GM12873 (cell line): ENCODE measurements around the gene SLC10A3.

ENCODE experiments used
- TF ChIP-seq, protein P1 (sequence below): IDR thresholded peaks from 2 replicates; pipeline ENCODE4 v1.5.1; 2012; ENCODE audit warnings: low read depth, mild to moderate bottlenecking, moderate library complexity, low read length, control low read depth; ENCODE audit not compliant: insufficient read depth; ENCODE audit errors: missing control alignments

Gene SLC10A3, protein sequence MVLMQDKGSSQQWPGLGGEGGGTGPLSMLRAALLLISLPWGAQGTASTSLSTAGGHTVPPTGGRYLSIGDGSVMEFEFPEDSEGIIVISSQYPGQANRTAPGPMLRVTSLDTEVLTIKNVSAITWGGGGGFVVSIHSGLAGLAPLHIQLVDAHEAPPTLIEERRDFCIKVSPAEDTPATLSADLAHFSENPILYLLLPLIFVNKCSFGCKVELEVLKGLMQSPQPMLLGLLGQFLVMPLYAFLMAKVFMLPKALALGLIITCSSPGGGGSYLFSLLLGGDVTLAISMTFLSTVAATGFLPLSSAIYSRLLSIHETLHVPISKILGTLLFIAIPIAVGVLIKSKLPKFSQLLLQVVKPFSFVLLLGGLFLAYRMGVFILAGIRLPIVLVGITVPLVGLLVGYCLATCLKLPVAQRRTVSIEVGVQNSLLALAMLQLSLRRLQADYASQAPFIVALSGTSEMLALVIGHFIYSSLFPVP

DNA sequence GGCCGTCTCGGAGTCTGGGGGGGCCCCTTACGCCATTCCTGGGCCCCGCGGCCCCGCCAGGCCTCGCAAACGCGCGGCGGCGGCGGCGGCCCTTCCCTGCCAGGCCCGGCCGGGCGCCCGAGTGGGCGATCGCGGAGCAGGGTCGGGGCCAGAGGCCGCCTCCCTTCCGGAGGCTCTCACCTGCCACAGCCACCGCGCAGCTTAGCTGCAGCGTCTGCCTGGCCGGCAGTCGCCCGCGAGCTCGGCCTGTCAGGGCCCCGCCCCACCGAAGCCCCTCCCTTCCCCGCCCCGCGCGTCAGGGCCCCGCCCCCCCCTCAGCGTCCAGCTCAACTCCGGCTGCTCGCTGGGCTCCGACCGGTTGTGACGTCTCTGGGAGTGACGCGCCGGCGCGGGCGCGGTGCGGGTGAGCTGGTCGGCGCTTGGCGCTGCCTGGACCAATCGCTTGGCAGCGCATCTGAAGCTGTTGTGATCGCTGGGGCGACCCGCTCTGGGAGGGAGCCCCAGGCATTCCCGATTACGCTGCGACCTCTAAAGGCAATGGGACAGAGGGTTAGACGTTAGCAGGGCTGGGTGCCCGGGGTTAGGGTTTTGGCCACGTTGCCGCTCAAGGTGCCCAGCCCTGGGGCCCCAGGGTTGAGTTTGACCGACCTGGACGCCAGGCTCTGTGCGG, at the start of gene SLC10A3:
Gene SLC10A3 (minus strand): TSS at position 216 of the 670 bp plus-strand sequence. CDS start 1,689 bp downstream, outside the sequence.
- TF ChIP-seq, protein P1, sequence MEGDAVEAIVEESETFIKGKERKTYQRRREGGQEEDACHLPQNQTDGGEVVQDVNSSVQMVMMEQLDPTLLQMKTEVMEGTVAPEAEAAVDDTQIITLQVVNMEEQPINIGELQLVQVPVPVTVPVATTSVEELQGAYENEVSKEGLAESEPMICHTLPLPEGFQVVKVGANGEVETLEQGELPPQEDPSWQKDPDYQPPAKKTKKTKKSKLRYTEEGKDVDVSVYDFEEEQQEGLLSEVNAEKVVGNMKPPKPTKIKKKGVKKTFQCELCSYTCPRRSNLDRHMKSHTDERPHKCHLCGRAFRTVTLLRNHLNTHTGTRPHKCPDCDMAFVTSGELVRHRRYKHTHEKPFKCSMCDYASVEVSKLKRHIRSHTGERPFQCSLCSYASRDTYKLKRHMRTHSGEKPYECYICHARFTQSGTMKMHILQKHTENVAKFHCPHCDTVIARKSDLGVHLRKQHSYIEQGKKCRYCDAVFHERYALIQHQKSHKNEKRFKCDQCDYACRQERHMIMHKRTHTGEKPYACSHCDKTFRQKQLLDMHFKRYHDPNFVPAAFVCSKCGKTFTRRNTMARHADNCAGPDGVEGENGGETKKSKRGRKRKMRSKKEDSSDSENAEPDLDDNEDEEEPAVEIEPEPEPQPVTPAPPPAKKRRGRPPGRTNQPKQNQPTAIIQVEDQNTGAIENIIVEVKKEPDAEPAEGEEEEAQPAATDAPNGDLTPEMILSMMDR, result no peak

DNA sequence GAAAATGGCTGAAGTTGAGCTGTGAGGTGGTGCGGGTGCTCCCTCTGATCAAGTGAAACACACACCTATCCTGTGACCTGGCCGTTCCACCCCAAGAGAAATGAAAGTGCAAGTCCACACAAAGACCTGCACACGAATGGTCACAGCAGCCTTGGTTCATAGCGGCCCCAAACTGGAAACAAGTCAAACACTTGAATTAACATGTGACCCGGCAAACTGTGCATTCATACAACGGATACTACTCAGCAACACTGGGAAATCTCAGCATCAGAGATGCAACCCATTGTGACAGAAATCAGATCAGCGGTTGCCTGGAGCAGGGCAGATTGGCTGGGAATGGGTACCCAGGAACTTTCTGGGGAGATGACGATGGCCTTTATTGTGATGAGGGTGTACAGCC, 48.6 kb upstream of the SLC10A3 start:
- TF ChIP-seq, protein P1, result no peak

DNA sequence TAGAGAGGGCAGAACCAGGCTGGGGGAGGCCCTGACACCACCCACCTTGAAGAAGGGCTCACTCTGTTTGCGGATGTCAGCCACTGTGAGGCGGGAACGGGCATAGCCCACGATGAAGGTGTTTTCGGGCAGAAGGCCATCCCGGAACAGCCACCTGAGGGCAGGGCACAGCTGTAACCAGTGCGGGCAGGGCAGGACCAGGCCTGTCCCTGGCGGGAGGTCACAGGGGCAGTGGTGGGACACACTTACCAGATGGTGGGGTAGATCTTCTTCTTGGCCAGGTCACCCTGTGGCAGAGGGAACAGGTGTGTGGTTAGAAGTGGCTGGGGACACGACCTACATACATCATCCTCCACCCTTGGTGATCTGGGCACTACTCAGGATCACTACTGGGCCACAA, 45.5 kb upstream of the SLC10A3 start:
- TF ChIP-seq, protein P1, result no peak

DNA sequence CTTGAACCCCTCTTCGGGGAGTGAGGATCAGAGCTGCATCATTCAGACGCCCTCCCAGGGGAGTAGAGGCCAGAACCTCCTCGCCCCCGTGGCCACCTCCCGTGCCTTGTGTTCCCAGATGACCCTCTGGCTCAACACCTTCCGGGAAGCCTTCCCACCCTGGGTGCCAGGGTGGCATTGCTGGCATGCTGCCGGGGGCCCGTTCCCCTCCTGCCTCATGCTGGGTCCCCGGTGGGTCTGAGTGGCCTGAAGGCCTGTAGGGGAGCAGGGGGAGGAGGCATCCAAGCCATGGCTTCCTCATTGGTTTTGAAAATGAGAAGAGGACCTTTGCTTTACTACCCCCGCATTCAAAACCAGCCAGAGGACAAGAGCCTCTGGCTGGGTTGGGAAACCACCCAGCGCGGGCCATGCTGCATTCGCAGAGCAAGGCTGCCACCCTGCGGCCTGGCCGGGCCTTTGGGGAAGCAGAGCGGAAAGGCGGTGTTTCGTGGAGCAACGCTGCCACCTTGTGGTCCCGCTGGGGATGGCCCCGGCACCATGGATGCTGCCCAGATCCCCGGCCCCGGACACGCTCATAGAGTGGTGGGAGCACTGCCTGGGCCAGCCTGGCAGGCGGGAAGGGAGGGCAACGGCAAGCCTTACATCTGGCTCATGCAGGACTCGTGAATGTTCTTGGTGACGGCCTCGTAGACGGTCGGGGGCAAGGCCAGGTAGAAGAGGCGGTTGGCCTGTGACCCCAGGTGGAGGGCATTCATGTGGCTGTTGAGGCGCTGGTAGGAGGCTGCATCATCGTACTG, 44.3 kb upstream of the SLC10A3 start:
- TF ChIP-seq, protein P1, result peak; percentile 99

DNA sequence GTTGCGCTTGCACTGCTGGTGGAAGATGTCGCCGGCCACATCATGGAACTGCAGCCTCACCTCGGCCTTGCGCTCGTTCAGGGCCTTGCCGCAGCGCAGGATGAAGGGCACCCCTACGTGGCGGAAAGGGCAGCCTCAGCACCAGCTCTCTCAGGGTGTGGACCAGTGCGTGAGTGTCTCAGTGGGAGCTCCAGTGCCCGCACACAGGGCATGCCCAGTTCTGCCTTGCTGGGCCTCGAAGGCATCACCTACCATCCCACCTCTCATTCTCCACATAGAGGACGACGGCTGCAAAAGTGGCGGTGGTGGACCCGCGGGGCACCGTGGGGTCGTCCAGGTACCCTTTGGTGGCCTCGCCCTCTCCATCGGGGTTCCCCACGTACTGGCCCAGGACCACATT, 42.3 kb upstream of the SLC10A3 start:
- TF ChIP-seq, protein P1, result no peak

DNA sequence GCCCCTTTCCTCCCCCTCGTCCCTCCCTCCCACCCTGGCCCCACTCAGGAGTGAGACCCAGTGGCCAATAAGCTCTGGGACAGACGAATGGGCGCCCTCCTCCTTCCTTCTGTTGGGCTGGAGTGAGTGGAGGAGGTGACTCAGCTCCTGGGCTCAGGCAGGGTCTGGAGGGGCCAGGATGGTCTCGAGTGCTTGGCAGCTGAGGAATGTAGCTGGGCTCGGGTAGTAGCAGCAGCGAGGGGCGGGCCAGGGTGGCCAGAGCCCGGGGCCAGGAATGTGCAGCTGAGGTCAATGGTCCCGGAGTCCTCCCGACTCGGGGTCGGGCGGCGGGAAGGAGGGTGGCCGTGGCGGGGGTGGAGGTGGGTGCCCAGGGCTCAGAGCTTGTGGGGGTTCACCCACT, 41.2 kb upstream of the SLC10A3 start:
- TF ChIP-seq, protein P1, result no peak

DNA sequence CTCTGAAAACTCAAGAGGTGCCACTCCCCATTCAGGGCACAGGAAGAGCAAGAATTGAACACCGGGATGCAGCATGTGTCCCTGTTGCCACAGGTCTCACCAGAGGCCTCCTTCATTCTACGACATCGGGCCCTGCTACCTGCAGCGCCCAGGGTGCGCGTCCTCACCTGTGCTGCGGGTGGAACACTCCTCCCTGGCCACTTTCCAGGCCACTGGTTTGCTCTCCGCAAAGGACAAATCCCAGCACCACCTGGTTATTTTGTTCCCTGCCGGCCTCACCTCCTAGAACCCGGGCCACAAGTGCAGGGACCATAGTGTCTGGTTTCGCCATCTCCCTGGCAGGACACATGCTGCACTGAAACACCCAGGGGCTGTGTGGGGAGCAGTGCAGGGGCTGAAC, 39.9 kb upstream of the SLC10A3 start:
- TF ChIP-seq, protein P1, result no peak
